GM13976 (cell line): ENCODE data around the gene LHX4.

Experiments used
- DNase-seq: peaks from one replicate; pipeline ENCODE4 v3.0.0; 2012; ENCODE audit warnings: low spot score
- CTCF ChIP-seq: IDR thresholded peaks from 2 replicates; pipeline ENCODE4 v1.5.1; 2012; ENCODE audit warnings: borderline replicate concordance, mild to moderate bottlenecking; ENCODE audit not compliant: insufficient read depth; ENCODE audit errors: extremely low read depth, missing control alignments, control extremely low read depth
- in situ Hi-C: fragments of 300-500 bp; cut with MboI; formaldehyde crosslinking; loops from one replicate; pipeline ENCODE4 v1.12.0; 2022; ENCODE audit warnings: low sequenced_read_pairs, mixed read lengths, inconsistent platforms; ENCODE audit not compliant: unreplicated experiment

The LHX4 gene

DNA sequence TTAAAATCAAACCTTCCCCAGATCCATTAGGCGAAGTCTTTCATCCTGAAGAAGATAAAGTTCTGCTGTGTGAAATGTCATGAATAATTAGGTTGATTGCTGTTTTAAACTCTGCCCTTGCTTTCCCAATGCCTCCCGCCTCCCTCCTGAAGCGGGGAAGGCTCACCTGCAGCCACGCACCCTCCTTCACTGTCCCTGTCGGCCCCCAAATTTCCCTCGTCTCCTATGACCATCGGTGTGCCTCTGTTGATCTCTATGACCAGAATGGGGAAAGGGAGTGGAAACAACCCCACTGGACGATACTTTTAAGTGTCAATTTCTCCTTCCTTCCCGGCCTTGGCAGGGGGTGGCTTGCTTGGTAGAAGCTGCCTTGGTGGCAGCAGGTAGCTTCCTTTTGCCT lies 35.1 kb downstream of the LHX4 start:
- in situ Hi-C loops: no loop called here
- no peak for DNase-seq
- no peak for TF ChIP-seq CTCF

DNA sequence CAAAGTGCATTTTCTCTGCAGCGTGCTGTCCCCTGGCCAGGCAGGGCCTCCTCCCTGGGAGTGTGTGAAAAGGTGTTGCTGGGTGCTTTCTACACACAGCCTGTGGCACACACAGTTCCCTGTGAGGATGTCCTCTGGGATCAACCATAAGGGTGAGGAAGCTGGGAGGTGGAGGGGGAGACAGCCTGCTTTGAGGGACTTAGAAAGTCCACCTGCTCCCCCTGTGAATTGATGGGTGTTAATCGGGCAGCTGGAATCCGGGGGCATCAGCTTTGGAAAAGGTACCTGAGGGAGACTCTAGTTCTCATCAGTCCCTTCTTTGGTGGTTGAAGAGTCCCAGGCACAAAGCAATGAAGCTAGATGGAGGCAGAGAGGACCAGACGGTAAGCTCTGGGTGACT lies 35.8 kb downstream of the LHX4 start:
- in situ Hi-C loops: no loop called here
- no peak for TF ChIP-seq CTCF
- no peak for DNase-seq

DNA sequence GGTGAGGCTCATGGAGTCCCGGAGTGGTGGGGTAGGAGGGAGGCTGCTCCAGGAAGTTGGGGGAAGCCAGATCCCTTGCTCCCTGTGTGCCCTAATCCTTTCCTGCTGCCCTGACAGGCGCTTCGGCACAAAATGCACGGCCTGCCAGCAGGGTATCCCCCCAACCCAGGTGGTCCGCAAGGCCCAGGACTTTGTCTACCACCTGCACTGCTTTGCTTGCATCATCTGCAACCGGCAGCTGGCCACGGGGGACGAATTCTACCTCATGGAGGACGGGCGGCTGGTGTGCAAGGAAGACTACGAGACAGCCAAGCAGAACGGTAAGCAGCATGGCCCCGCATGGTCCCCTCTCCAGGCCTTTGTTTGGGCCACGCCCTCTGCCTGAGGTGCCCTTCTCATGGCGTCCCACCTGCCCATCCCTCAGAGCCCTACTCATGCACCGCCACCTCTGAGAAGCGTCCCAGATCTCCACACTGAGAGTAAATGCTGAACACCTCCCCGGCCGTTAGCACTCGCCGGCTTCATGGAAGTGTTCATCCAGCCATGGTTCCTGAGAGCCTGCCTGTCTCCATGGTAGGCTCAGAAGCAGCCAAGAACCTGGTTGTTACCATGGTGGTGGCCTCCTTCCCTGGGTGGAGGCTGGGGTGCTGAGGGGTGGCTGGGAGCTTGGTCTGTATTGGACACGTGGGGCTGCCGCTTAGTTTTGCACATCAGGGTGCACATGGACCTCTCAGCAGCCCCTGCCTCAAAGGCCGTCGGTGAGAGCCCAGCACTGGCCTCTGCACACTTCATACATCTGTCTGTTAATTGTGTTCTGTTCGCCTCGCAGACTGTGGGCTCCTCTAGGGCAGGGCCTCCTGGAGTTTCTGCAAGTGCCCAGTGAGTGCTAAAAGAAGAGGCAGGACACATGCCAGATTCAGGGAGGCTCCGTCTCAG lies 36.5 kb downstream of the LHX4 start:
- in situ Hi-C loops: no loop called here
- no peak for TF ChIP-seq CTCF
- no peak for DNase-seq

- DNase-seq: no peak
- in situ Hi-C loops: no loop called here
- TF ChIP-seq CTCF: no peak
Measured at GRCh38 chr1:180267211-180267561, 37.1 kb downstream of the LHX4 start.

DNA sequence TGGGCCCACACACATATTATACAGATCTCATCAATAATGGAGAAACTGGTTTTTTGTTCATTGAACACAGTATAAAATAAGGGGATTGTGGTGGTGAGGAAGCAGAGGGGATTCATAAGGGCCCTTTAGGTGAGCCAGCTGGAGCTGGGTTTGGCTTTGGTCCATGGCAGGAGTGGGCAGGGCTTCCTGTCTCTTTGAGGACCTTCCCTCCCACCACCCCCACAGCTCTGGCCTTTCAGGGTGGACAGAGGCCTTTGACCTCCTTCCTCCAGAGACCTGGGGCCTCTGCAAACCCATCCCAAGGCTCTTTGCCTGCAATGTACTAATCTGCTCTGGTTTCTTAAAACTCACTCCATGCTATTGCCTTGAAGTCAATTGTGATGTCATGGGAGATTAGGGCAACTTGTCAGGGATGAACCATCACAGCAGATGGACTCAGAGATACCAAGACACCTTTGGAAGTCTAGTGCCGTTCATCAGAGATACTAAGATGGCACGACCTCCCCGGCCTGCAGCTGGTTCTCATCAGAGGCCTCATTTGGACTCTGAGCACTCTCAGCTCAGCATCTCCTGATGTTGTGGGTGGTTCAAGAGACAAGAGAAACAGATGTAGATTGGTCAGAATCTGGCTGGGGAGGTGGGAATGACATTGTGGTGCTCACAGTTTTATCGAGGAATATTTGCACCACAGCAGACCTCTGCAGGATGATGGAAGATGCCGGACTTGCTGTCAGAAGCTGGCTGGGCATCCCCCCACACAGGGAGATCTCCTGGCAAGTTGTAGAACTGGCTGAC lies 37.9 kb downstream of the LHX4 start:
- in situ Hi-C loops: no loop called here
- no peak for TF ChIP-seq CTCF
- DNase-seq: no peak

GRCh38 chr1:180268556-180269075 lies 38.6 kb downstream of the LHX4 start:
- TF ChIP-seq CTCF: no peak
- in situ Hi-C loops: no loop called here
- no peak for DNase-seq
